Suprapubic skin (tissue), 3 donors: ENCODE measurements around the gene EGFL6.

Experiments
- CTCF ChIP-seq, 2 donors: fragments of 200-600 bp in 1 of 2; fragments of 450-650 bp in 1 of 2; sonication (generic) in 1 of 2; IDR thresholded peaks; one replicate each; pipeline ENCODE4 v1.5.1; 2016 to 2019; ENCODE audit warnings: antibody characterized with exemption in 2 of 2, mild to moderate bottlenecking in 1 of 2, moderate library complexity in 1 of 2
- POLR2A ChIP-seq, 2 donors: fragments of 450-650 bp; IDR thresholded peaks; one replicate each; pipeline ENCODE4 v1.6.1; 2017; ENCODE audit warnings: antibody characterized with exemption in 2 of 2, mild to moderate bottlenecking in 2 of 2, moderate library complexity in 2 of 2

- TF ChIP-seq POLR2A (IDR thresholded peaks at IDR 0.05) (no peak), CTCF (IDR thresholded peaks at IDR 0.05) (no peak)
These were observed 28.8 kb upstream of the EGFL6 start for GRCh38 chrX:13540602-13541001.
